GM23248 (cell line): Measurements from ENCODE around the gene SP4. TPM values are rescaled to one million over a fixed set of nuclear protein-coding genes. Genes with fewer than 3 reads are reported as not detected.

Experiments
- DNase-seq: peaks from one replicate; pipeline ENCODE4 v3.0.0-alpha.2; 2015
- H2AFZ ChIP-seq: fragments of 200-600 bp; sonication (generic); 2 replicates; pipeline ENCODE4 v1.6.1; 2016; ENCODE audit warnings: antibody characterized with exemption
- H3F3A ChIP-seq: fragments of 200-600 bp; sonication (generic); 2 replicates; pipeline ENCODE4 v1.6.1; 2016; ENCODE audit warnings: mild to moderate bottlenecking, antibody characterized with exemption, mixed run types; ENCODE audit not compliant: insufficient read depth
- H3K27ac ChIP-seq: fragments of 200-600 bp; sonication (generic); 2 replicates; pipeline ENCODE4 v1.5.1; 2016; ENCODE audit warnings: mild to moderate bottlenecking
- H3K27me3 ChIP-seq: fragments of 200-600 bp; sonication (generic); replicated peaks from 2 replicates; pipeline ENCODE4 v1.6.1; 2016; ENCODE audit warnings: mild to moderate bottlenecking; ENCODE audit not compliant: insufficient read depth
- H3K36me3 ChIP-seq: fragments of 200-600 bp; sonication (generic); 2 replicates; pipeline ENCODE4 v1.6.1; 2016; ENCODE audit warnings: low read depth, mild to moderate bottlenecking
- H3K4me1 ChIP-seq: fragments of 200-600 bp; sonication (generic); 2 replicates; pipeline ENCODE4 v1.6.1; 2016; ENCODE audit warnings: mild to moderate bottlenecking; ENCODE audit not compliant: insufficient read depth
- H3K4me2 ChIP-seq: fragments of 200-600 bp; sonication (generic); one replicate; pipeline ENCODE4 v1.6.1; 2016; ENCODE audit warnings: mild to moderate bottlenecking; ENCODE audit not compliant: unreplicated experiment
- H3K4me3 ChIP-seq: fragments of 200-600 bp; sonication (generic); 2 replicates; pipeline ENCODE4 v1.5.1; 2016; ENCODE audit warnings: mild to moderate bottlenecking
- H3K79me2 ChIP-seq: fragments of 200-600 bp; sonication (generic); 2 replicates; pipeline ENCODE4 v1.6.1; 2016; ENCODE audit warnings: mild to moderate bottlenecking; ENCODE audit not compliant: insufficient read depth
- H3K9ac ChIP-seq: fragments of 200-600 bp; sonication (generic); 2 replicates; pipeline ENCODE4 v1.6.1; 2016; ENCODE audit warnings: mild to moderate bottlenecking
- H3K9me2 ChIP-seq: fragments of 200-600 bp; sonication (generic); 2 replicates; pipeline ENCODE4 v1.6.1; 2016; ENCODE audit warnings: mixed run types, mild to moderate bottlenecking, moderate library complexity; ENCODE audit not compliant: insufficient read depth
- H3K9me3 ChIP-seq: fragments of 200-600 bp; sonication (generic); one replicate; pipeline ENCODE4 v1.6.1; 2017; ENCODE audit warnings: low read depth
- H4K20me1 ChIP-seq: fragments of 200-600 bp; sonication (generic); 2 replicates; pipeline ENCODE4 v1.6.0; 2016; ENCODE audit not compliant: insufficient read depth
- EZH2 ChIP-seq: fragments of 200-600 bp; sonication (generic); IDR thresholded peaks from 2 replicates; pipeline ENCODE4 v1.6.1; 2018; ENCODE audit warnings: antibody characterized with exemption, mild to moderate bottlenecking; ENCODE audit not compliant: insufficient read depth, poor library complexity, severe bottlenecking
- EZH2phosphoT487 ChIP-seq: fragments of 200-600 bp; sonication (generic); IDR thresholded peaks from 2 replicates; pipeline ENCODE4 v1.6.1; 2018; ENCODE audit warnings: antibody characterized with exemption, moderate library complexity, mild to moderate bottlenecking, low read depth; ENCODE audit not compliant: insufficient read depth
- WGBS, 2 experiments: methylation state at CpG; one replicate each; pipeline ENCODE4 v1.1.6; 2015 to 2017; ENCODE audit warnings: low lambda C conversion rate in 2 of 2, low coverage in 1 of 2; ENCODE audit errors: missing lambda C conversion rate in 2 of 2; 5-methylcytosine and 5-hydroxymethylcytosine counted together
- in situ Hi-C: fragments of 300-500 bp; cut with MboI; formaldehyde crosslinking; loops from 2 replicates; pipeline ENCODE4 v1.15.0; 2020
- polyA plus RNA-seq: library from polyadenylated mRNA; unstranded; fragments of >200 nt; fragmentation: Nextera tagmentation; extraction: Ambion mirVana; gene quantifications from 2 replicates; pipeline ENCODE4 v1.2.1, GENCODE V29; 2016
- total RNA-seq: library from RNA; depleted of rRNA; stranded (reverse); fragments of >200 nt; shearing (Covaris generic); gene quantifications from 2 replicates; pipeline ENCODE4 v1.2.3, GENCODE V29; 2014

SP4 gene
- total and polyA plus RNA-seq, 2 experiments from 2014 or later = 2.1 to 3.5 TPM

DNA sequence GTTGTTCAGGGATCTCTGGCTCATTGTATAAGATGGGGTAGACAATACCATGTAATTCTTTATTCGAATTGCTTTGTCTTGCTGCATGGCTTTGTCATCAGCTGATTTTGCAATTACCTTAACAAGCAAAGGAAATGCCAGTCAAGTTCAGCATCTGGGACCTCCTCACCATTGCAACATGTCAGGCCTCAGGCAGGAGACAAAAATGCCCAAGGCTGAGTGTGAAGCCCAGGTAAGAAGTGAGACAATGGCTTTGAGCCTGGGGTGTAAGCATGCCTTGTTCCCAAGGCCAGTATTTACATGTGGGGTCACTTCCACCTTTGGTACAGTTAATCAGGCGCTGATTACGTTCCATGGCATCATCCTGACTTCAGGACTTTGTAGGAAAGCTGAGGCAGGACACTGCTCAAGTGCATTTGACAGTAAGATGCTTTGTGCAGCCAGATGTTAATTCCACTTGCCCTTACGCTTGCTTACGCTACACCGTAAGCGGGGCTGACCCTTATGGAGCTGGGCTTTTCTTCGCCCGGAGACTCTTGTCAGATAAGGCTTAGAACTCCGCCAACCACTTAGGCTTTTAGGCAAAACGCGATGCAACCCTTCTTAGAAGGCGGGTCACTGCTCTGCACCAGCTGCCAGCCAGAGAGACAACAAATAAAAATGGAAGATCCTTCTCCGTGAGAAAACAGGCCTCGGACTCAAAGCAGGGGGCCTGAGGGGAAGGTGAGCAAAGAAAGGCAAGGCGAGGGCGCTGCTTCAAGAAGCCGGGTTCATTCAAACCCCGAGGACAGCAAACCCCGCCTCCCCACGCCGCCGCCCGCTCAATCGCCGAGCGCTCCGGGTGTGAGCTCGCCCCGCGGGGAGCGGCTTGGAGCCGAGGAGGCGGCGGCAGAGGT lies 1.3 kb upstream of the SP4 start:
- Histone ChIP-seq H3K4me2 (peak overlapping the region; percentile 76), H2AFZ (peak overlapping the region; percentile 91), H4K20me1 (no peaks in the 10 kb centered on the region), H3K4me1 (0 out of 2 replicates have a peak, but pooled peaks cover 4% of the 10 kb centered on the region), H3K9me2 (no peaks in the 10 kb centered on the region), H3K27me3 (no peaks in the 10 kb centered on the region), H3K4me3 (peak overlapping the region; percentile 97), H3K9ac (peak overlapping the region; percentile 66), H3F3A (no peaks in the 10 kb centered on the region), H3K36me3 (no peaks in the 10 kb centered on the region), H3K9me3 (no peaks in the 10 kb centered on the region), H3K27ac (peak overlapping the region; percentile 27), H3K79me2 (no peaks in the 10 kb centered on the region)
- TF ChIP-seq EZH2phosphoT487 (no peak), EZH2 (no peak)
- DNase-seq = peak; percentile 34
- in situ Hi-C loops = no loop called here
- WGBS, 2 experiments = 4% methylated on average over 32 to 33 of the region's 35 CpGs

DNA sequence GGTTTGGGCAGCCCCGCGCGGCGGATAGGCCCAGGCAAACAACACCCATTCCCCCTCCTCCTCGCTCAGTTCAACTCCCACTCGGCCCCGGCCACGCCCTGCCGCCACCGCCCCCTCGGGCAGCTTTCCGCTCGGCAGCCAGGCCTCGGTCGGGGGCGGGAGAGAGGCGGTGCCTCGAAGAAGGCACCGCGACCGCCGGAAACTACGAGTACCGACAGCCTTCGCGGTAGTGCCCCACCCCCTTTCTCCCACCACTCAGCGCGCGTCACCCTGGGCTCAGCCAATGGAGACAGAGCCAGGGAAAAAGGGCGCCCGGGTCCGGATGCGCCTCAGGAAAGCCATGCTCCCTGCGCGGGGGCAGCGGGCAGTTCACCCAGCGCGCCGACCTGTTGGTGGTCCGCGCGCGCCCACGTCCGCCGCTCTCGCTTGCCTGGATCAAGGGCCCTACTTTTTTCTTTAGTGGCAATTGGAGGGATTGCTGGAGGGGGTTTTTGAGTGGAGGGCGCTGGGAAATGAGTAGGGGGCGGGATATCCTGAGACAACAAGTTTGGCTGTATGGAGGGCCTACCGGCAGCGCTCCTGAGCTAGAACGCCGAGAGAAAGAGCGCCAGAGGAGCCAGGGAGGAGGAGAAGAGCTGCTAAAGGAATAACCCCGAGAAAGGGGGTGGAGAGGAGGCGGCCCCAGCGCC lies 557 bp upstream of the SP4 start:
- Histone ChIP-seq H3K36me3 (no peaks in the 10 kb centered on the region), H3K27me3 (no peaks in the 10 kb centered on the region), H2AFZ (peak overlapping the region; percentile 100), H3F3A (no peaks in the 10 kb centered on the region), H4K20me1 (no peaks in the 10 kb centered on the region), H3K27ac (peak overlapping the region; percentile 92), H3K9ac (peak overlapping the region; percentile 93), H3K9me3 (no peaks in the 10 kb centered on the region), H3K79me2 (no peaks in the 10 kb centered on the region), H3K4me1 (0 out of 2 replicates have a peak, but pooled peaks cover 4% of the 10 kb centered on the region), H3K9me2 (no peaks in the 10 kb centered on the region), H3K4me2 (peak overlapping the region; percentile 93), H3K4me3 (peak overlapping the region; percentile 97)
- DNase-seq = peak; percentile 100
- WGBS, 2 experiments = 0 to 1% methylated on average over 41 to 57 of the region's 57 CpGs
- in situ Hi-C loops = no loop called here
- no peak for TF ChIP-seq EZH2

GRCh38 chr7:21428659-21428941 lies 717 bp downstream of the SP4 start:
- Histone ChIP-seq H4K20me1 (no peaks in the 10 kb centered on the region), H3K9me2 (no peaks in the 10 kb centered on the region), H3K4me1 (0 out of 2 replicates have a peak, but pooled peaks cover 4% of the 10 kb centered on the region), H2AFZ (peak overlapping the region; percentile 95), H3K4me3 (peak overlapping the region; percentile 97), H3K79me2 (no peaks in the 10 kb centered on the region), H3K4me2 (peak overlapping the region; percentile 72), H3K27me3 (no peaks in the 10 kb centered on the region), H3K9ac (peak overlapping the region; percentile 93), H3K9me3 (no peaks in the 10 kb centered on the region), H3K27ac (peak overlapping the region; percentile 92), H3F3A (no peaks in the 10 kb centered on the region), H3K36me3 (no peaks in the 10 kb centered on the region)
- in situ Hi-C loops = no loop called here
- no peak for TF ChIP-seq EZH2phosphoT487
- TF ChIP-seq EZH2 = no peak
- no peak for DNase-seq
- 8 to 10% methylated on average over 4 to 5 of the region's 5 CpGs for WGBS, 2 experiments

DNA sequence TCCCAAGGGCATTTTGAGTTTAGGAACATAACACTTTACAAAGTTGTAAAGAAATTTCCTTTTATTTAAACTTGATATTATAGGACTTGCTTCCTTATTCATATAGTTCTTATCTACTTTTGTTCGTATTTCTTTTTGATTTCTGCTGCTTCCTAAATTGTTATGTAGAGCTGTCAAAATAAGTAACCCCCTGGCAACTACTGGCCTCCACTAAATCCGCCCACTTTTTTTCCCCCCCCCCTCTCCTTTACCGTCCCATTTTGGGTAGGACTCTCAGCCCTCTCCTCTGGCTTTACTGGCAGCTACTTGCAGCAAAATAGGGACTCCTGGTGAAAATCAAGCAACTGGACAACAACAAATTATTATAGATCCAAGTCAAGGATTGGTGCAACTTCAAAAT lies 1.1 kb downstream of the SP4 start:
- Histone ChIP-seq H3K79me2 (no peaks in the 10 kb centered on the region), H3K4me1 (0 out of 2 replicates have a peak, but pooled peaks cover 4% of the 10 kb centered on the region), H3K9me2 (no peaks in the 10 kb centered on the region), H4K20me1 (no peaks in the 10 kb centered on the region), H3F3A (no peaks in the 10 kb centered on the region), H3K27ac (no peak overlapping the region), H2AFZ (peak overlapping the region; percentile 95), H3K9ac (peak overlapping the region; percentile 93), H3K9me3 (no peaks in the 10 kb centered on the region), H3K36me3 (no peaks in the 10 kb centered on the region), H3K4me2 (peak overlapping the region; percentile 72), H3K27me3 (no peaks in the 10 kb centered on the region), H3K4me3 (peak overlapping the region; percentile 97)
- 27 to 31% methylated on average over 3 of the region's 3 CpGs for WGBS, 2 experiments
- DNase-seq = no peak
- in situ Hi-C loops = no loop called here
- TF ChIP-seq EZH2phosphoT487 (no peak), EZH2 (no peak)
